ENCODE results near the gene KCNN3.

KCNN3 gene

GRCh38 chr1:154859786-154860155 is 10.3 kb downstream of the KCNN3 start:
- H3K27ac ChIP-seq, result no peak overlapping the region
- TF ChIP-seq CTCF (IDR thresholded peaks at IDR 0.05), result no peak
- DNase-seq (ENCODE audit: low spot score), result no peak
- H3K4me3 ChIP-seq, result no peak overlapping the region

GRCh38 chr1:154859151-154859785 is 10.8 kb downstream of the KCNN3 start:
- Histone ChIP-seq H3K27ac (no peak overlapping the region), H3K4me3 (no peak overlapping the region)
- no peak for DNase-seq (ENCODE audit: low spot score)
- no peak for TF ChIP-seq CTCF (IDR thresholded peaks at IDR 0.05)

- no peak overlapping the region for H3K27ac ChIP-seq
- TF ChIP-seq CTCF (IDR thresholded peaks at IDR 0.05), result no peak
- H3K4me3 ChIP-seq, result no peak overlapping the region
- DNase-seq (ENCODE audit: low spot score), result no peak
Measured at GRCh38 chr1:154857441-154858215, 12.5 kb downstream of the KCNN3 start.

- Histone ChIP-seq H3K27ac (no peak overlapping the region), H3K4me3 (no peak overlapping the region)
- TF ChIP-seq CTCF (IDR thresholded peaks at IDR 0.05), result no peak
- no peak for DNase-seq (ENCODE audit: low spot score)
Measured at GRCh38 chr1:154857022-154857421, 13.1 kb downstream of the KCNN3 start.

- H3K27ac ChIP-seq, result no peak overlapping the region
Measured at GRCh38 chr1:154856544-154856943, 13.5 kb downstream of the KCNN3 start.

GRCh38 chr1:154856049-154856448 is 14.0 kb downstream of the KCNN3 start:
- no peak overlapping the region for H3K4me3 ChIP-seq
- DNase-seq (ENCODE audit: low spot score), result no peak
- no peak overlapping the region for H3K27ac ChIP-seq
- TF ChIP-seq CTCF (IDR thresholded peaks at IDR 0.05), result no peak

More at GRCh38 chr1:154856544-154856943, 13.5 kb downstream of the KCNN3 start:
- no peak for DNase-seq (ENCODE audit: low spot score)
- H3K4me3 ChIP-seq, result no peak overlapping the region
- TF ChIP-seq CTCF (IDR thresholded peaks at IDR 0.05), result no peak
